HFF-Myc (cell line): Measurements from ENCODE around the gene DHRSX.
"Not testable (repeated sequence)": the region's sequence is repeated elsewhere in the genome, so short reads cannot be mapped to it uniquely, and the experiment has no call there.

ENCODE experiments used
- DNase-seq: peaks from one replicate; pipeline ENCODE4 v3.0.0-alpha.2; 2011; ENCODE audit warnings: low read depth; ENCODE audit errors: extremely low read depth
- H3K4me3 ChIP-seq: replicated peaks from 2 replicates; pipeline ENCODE4 v1.5.1; 2011; ENCODE audit warnings: low read depth, mild to moderate bottlenecking, control low read depth, low read length
- TF ChIP-seq, protein P1 (sequence below): IDR thresholded peaks from 2 replicates; pipeline ENCODE4 v1.5.1; 2012; ENCODE audit warnings: mild to moderate bottlenecking, low read depth, low read length, control low read depth; ENCODE audit errors: missing control alignments

Gene DHRSX

DNA sequence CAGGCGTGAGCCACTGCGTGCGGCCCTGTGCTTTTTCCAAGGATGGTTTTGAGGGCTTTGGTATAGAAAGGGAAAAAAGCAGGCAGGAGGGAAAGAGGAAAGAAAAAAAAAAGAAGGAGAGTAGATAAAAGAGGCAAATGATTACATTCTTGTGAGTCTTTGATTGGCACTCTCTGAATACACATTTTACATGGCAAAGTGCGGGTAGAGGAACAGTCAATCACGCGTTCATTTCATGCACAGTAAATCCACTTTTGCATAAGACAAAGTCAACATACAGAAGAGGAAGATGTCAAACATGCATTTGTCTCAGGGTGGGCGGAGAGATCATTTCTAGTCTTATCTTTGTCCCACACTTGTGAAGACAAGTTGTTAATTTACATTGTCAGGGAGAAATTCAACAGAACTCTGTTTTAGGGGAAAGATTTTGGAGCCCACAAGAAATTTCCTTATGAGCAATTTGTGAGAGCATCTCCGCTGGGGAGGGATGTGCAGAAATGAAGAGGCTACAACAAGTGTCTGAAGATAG is 183.2 kb downstream of the DHRSX start:
- TF ChIP-seq, protein P1, sequence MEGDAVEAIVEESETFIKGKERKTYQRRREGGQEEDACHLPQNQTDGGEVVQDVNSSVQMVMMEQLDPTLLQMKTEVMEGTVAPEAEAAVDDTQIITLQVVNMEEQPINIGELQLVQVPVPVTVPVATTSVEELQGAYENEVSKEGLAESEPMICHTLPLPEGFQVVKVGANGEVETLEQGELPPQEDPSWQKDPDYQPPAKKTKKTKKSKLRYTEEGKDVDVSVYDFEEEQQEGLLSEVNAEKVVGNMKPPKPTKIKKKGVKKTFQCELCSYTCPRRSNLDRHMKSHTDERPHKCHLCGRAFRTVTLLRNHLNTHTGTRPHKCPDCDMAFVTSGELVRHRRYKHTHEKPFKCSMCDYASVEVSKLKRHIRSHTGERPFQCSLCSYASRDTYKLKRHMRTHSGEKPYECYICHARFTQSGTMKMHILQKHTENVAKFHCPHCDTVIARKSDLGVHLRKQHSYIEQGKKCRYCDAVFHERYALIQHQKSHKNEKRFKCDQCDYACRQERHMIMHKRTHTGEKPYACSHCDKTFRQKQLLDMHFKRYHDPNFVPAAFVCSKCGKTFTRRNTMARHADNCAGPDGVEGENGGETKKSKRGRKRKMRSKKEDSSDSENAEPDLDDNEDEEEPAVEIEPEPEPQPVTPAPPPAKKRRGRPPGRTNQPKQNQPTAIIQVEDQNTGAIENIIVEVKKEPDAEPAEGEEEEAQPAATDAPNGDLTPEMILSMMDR, result no peak
- no peak for DNase-seq
- no peak overlapping the region for H3K4me3 ChIP-seq

DNA sequence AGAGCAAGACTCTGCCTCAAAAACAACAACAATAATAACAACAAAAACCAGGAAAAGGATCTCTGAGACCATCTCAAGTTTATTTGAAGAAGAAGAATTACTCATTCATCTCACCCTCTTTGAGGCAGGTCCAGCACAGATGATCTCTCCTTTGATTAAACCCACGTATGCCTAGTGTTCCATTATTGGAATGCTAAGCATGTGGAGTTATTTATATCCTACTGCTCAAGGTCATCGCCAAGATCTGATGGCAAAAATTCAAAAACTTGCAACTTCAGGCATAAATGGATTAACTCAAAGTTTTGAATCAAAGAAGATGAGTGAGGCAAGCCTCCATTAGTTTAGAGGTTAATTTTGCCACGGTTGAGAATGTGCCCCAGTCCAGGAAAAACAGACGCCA is 184.2 kb downstream of the DHRSX start:
- no peak overlapping the region for H3K4me3 ChIP-seq
- DNase-seq, result no peak

DNA sequence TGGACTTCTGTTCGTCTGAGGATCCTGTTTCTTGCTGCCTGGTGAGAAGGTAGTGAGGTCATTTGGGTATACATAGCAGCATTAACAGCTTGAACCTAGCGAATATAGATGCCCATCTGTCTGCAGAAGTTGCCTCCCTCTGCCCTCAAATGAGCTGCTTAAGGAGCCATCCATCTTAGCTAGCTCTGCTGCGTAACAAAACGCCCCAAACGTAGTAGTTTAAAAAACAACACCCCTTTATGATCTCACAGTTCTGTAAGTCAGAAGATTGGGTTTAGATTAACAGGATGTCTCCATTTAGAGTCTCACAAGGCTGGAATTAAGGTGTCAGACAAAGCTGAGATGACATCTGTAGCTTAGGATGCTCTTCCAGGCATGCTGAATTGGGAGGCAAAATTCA is 185.3 kb downstream of the DHRSX start:
- TF ChIP-seq, protein P1, result no peak
- DNase-seq, result no peak
- H3K4me3 ChIP-seq, result no peak overlapping the region

More for the DNA sequence above, 184.2 kb downstream of the DHRSX start:
- TF ChIP-seq, protein P1, result no peak

DNA sequence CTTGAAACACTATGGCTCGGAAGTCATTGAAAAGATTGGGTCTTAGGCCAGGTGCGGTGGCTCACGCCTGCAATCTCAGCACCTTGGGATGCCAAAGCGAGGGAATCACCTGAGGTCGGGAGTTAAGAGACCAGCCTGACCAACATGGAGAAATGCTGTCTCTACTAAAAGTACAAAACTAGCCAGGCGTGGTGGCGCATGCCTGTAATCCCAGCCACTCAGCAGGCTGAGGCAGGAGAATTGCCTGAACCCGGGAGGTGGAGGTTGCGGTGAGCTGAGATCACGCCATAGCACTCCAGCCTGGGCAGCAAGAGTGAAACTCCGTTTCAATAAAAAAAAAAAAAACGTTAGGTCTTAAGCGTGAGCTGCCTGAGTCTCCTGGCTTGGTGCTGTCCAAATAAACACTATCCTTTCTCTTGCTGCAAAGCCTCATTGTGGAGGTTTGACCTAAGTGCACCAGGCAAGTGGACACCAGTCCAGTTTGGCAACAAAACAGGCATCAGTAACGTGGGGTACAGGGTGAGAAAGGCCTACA is 185.9 kb downstream of the DHRSX start:
- TF ChIP-seq, protein P1, result no peak
- DNase-seq, result no peak
- no peak overlapping the region for H3K4me3 ChIP-seq

DNA sequence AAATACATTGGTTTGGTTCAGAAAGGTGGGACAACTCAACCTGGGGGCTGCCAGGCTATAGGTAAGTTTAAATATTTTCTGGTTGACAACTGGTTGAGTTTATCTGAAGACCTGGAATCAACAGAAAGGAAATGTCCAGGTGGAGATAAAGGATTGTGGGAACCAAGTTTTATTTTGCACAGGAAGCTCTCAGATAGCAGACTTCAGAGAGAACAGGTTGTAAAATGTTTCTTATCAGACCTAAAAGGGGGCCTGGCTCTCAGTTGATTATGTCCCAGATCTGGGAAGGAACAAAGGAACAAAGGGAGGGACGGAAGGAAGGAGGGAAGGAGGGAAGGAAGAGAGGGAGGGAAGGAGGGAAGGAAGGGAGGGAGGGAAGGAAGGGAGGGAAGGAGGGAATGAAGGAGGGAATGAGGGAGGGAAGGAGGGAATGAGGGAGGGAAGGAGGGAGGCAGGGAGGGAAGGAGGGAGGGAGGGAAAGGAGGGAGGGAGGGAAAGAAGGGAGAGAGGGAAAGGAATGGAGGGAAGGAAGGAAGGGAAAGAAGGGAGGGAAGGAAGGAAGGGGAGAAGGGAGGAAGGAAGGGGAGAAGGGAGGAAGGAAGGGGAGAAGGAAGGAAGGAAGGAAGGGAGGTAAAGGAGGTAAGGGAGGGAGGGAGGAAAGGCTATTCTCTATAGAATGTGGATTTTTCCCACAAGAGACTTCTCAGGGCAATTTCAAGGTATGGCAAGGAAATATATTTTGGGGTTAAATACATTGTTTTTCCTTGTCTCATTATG is 186.7 kb downstream of the DHRSX start:
- H3K4me3 ChIP-seq, result no peak overlapping the region
- DNase-seq, result no peak
- TF ChIP-seq, protein P1, result no peak

DNA sequence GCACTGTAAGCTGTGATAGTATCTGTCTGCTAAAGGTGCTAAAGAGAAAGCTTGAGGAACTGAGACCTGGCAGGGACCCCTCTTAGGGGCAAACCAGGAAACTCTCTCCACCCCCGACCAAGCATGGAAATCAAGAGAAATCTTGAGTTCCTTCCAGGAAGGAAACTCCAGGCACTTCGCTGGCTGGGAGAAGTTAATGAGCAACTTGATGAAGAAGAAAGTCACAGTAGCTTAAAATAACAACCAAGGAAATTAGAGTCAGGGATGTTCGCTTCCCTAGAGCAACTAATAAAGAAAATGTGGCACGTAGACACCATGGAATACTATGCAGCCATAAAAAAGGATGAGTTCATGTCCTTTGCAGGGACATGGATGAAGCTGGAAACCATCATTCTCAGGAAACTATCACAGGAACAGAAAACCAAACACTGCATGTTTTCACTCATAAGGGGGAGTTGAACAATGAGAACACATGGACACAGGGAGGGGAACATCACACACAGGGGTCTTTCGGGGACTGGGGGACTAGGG is 188.7 kb downstream of the DHRSX start:
- not testable (repeated sequence) for DNase-seq

DNA sequence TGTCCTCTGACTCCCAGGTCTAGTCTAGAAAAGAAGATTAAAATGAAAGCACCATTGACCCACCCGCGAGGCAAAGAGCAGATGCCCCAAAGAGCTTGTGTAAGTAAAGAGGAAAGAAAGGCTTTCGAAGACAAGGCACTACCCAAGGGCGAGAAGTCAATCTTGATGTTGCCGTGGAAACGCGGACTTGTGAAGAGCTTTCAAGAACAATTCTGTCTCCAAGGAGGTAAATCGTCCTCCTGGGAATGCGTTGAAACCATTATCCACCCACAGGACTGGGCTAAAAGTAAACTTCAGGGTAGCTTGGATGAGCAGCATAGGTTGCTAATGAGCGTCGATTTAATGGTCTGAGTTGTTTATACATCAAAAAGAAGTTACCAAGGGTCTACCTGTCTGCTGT is 189.3 kb downstream of the DHRSX start:
- H3K4me3 ChIP-seq, result no peak overlapping the region
- TF ChIP-seq, protein P1, result no peak
- no peak for DNase-seq

More for the DNA sequence above, 188.7 kb downstream of the DHRSX start:
- not testable (repeated sequence) for H3K4me3 ChIP-seq
